Endothelial cell (in vitro differentiated cells): Measurements from ENCODE around the gene SMC3. TPM values are rescaled to one million over a fixed set of nuclear protein-coding genes. Genes with fewer than 3 reads are reported as not detected.

Experiments
- DNase-seq: peaks from one replicate; pipeline ENCODE4 v3.0.0; 2021; ENCODE audit warnings: low spot score
- H3K27ac Mint-ChIP-seq: one replicate; pipeline ENCODE4 v1.8.0; 2021; ENCODE audit warnings: mixed read lengths, inconsistent platforms; ENCODE audit not compliant: unreplicated experiment
- H3K27me3 Mint-ChIP-seq: one replicate; pipeline ENCODE4 v1.8.0; 2021; ENCODE audit warnings: mild to moderate bottlenecking, moderate library complexity, mixed read lengths, inconsistent platforms; ENCODE audit not compliant: unreplicated experiment
- H3K36me3 Mint-ChIP-seq: one replicate; pipeline ENCODE4 v1.8.0; 2021; ENCODE audit warnings: mild to moderate bottlenecking, low read depth, mixed read lengths, inconsistent platforms; ENCODE audit not compliant: unreplicated experiment
- H3K4me1 Mint-ChIP-seq: one replicate; pipeline ENCODE4 v1.8.0; 2021; ENCODE audit warnings: mild to moderate bottlenecking, mixed read lengths, inconsistent platforms; ENCODE audit not compliant: unreplicated experiment
- H3K4me3 Mint-ChIP-seq: one replicate; pipeline ENCODE4 v1.8.0; 2021; ENCODE audit warnings: mild to moderate bottlenecking, mixed read lengths, inconsistent platforms; ENCODE audit not compliant: unreplicated experiment
- H3K9me3 Mint-ChIP-seq: one replicate; pipeline ENCODE4 v1.8.0; 2021; ENCODE audit warnings: mixed read lengths, inconsistent platforms; ENCODE audit not compliant: unreplicated experiment
- CTCF ChIP-seq: fragments of 200-600 bp; sonication (generic); IDR thresholded peaks from one replicate; pipeline ENCODE4 v1.5.0; 2021; ENCODE audit warnings: antibody characterized with exemption; ENCODE audit not compliant: unreplicated experiment
- total RNA-seq: library from RNA; stranded (reverse); fragmentation: NEBNext Ultra II Directional; extraction: Animal tissue kit (Norgen Biotek cat#: 25700); gene quantifications from one replicate; pipeline ENCODE4 v1.2.1, GENCODE V29; 2021; ENCODE audit not compliant: unreplicated experiment

SMC3 gene
- total RNA-seq, 1 donor from 2014 or later = 36.2 TPM

- Mint-ChIP-seq H3K36me3 (peaks cover 5% of the 10 kb centered on the region), H3K4me1 (no peaks in the 10 kb centered on the region), H3K4me3 (no peak overlapping the region), H3K27me3 (peaks cover 2% of the 10 kb centered on the region), H3K27ac (no peak overlapping the region), H3K9me3 (no peaks in the 10 kb centered on the region)
- TF ChIP-seq CTCF = no peak
- no peak for DNase-seq
Measured at GRCh38 chr10:110576220-110576619, 8.7 kb downstream of the SMC3 start.

DNA sequence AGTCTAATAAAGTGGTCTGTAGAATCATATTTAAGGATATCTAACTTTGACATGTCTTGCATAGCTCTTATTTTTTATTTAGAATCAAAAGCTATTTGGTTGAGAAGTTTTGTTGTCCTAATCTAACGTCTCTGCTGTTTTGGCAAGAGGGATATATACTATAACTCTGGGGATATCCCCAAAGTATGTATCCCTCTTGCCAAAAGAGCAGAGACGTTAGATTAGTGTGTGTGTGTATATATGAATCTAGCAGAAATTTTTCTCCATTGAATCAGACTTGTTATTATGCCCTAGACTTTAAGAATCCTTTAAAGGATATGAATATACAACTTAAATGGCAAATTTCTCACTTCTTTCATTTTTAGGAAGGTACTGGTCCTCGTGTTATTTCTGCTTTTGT is 9.6 kb downstream of the SMC3 start:
- no peak overlapping the region for H3K27ac Mint-ChIP-seq
- DNase-seq = no peak
- no peak overlapping the region for H3K4me3 Mint-ChIP-seq
- peaks cover 8% of the 10 kb centered on the region for H3K36me3 Mint-ChIP-seq
- no peak for TF ChIP-seq CTCF
- no peaks in the 10 kb centered on the region for H3K9me3 Mint-ChIP-seq
- no peaks in the 10 kb centered on the region for H3K4me1 Mint-ChIP-seq
- H3K27me3 Mint-ChIP-seq = peaks cover 2% of the 10 kb centered on the region

DNA sequence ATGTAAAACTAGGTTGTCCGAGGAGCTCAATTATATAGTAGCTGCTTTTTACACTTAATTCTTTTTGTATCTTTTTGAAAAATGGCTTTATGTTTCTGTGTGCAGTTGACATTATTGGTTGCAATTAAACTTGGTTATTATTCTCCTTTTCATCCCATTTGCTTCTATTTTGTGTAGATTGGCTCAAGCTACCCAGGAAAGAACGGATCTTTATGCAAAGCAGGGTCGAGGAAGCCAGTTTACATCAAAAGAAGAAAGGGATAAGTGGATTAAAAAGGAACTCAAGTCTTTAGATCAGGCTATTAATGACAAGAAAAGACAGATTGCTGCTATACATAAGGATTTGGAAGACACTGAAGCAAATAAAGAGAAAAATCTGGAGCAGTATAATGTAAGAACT is 16.5 kb downstream of the SMC3 start:
- Mint-ChIP-seq H3K36me3 (peaks cover 21% of the 10 kb centered on the region), H3K27me3 (no peaks in the 10 kb centered on the region), H3K27ac (no peak overlapping the region), H3K9me3 (no peaks in the 10 kb centered on the region), H3K4me3 (no peak overlapping the region), H3K4me1 (no peaks in the 10 kb centered on the region)
- DNase-seq = no peak
- TF ChIP-seq CTCF = no peak

DNA sequence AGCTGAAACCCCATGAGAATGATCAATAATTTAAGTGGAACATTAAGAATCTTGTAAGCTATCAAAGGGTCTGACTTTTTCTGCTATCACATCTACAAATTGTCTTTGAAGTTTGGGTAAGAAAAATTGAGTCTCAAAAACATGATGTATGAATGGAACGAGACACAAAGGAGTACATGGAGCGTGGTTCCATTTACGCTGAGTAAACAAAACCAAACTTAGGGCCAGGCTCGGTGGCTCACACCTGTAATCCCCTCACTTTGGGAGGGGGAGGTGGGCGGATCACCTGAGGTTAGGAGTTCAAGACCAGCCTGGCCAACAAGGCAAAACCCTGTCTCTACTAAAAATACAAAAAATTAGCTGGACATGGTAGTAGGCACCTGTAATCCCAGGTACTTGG is 24.3 kb downstream of the SMC3 start:
- no peak for TF ChIP-seq CTCF
- DNase-seq = no peak
- Mint-ChIP-seq H3K9me3 (no peaks in the 10 kb centered on the region), H3K27ac (no peak overlapping the region), H3K4me3 (no peak overlapping the region), H3K36me3 (peaks cover 19% of the 10 kb centered on the region), H3K4me1 (peaks cover 2% of the 10 kb centered on the region), H3K27me3 (no peaks in the 10 kb centered on the region)

GRCh38 chr10:110597476-110597875 is 30.0 kb downstream of the SMC3 start:
- H3K27me3 Mint-ChIP-seq = no peaks in the 10 kb centered on the region
- H3K4me1 Mint-ChIP-seq = peaks cover 13% of the 10 kb centered on the region
- no peak overlapping the region for H3K27ac Mint-ChIP-seq
- peaks cover 6% of the 10 kb centered on the region for H3K36me3 Mint-ChIP-seq
- DNase-seq = no peak
- H3K4me3 Mint-ChIP-seq = no peak overlapping the region
- no peaks in the 10 kb centered on the region for H3K9me3 Mint-ChIP-seq
- no peak for TF ChIP-seq CTCF
